Measurements from ENCODE around the gene NECAB2. TPM values are rescaled to one million over a fixed set of nuclear protein-coding genes. Genes with fewer than 3 reads are reported as not detected.

NECAB2 gene
- total RNA-seq, 1 donor from 2014 or later = not detected

DNA sequence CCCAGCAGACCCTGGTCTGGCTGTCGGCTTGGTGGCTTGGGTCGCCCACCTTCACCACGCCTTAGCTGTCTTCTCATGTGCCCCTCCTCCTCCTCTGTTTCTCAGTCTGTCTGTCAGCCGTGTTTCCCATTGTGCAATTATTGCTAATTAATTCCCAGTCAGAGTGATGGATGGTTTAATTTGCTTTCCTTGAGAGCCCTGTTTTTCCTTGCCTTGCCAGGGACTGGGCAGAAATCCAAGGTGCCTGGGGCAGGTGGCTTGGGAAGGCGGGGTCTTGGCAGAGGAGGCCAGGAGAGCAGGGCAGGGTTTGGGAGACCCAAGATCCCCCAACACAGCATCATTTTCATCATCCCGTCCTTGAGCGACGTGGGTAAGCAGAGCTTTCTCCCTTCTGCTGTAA lies 21.3 kb downstream of the NECAB2 start:
- DNase-seq (ENCODE audit: low read depth in 2 of 2) = no peak

DNA sequence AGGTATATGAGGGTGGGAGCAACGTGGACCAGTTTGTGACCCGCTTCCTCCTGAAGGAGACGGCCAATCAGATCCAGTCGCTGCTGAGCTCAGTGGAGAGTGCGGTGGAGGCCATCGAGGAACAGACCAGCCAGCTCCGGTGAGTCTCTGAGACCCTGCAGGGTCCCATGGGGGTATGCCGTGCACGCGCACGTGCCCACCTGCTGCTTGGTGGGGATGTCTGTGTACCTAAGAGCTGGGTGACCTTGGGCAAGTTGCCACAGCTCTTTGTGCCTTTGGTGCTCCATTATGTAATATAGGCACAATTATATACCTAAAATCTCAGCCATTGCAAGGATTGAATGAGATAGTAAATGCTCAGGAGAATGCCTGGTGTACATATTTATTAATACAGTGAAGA lies 22.4 kb downstream of the NECAB2 start:
- DNase-seq (ENCODE audit: low read depth in 2 of 2) = no peak

DNA sequence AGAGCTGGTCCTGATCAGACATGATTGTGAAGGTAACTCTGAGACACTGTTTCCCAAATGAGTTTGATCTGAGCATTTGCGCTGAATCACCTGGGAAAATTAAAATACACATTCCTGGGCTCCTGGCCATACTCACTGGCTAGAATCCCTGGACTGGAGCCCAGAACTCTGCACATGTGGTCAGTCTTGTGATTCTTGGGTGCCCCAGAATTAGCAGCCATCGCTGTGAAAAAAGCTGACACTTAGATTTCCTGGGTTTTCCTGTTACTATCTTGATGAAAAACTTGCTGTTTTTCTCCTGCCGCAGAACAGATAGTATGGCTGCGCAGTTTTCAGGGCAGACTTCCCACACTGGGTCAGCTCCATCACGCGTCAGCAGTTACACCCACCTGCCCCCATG lies 24.6 kb downstream of the NECAB2 start:
- DNase-seq (ENCODE audit: low read depth in 2 of 2) = peak in 1 of 2 donors; percentile 9

DNA sequence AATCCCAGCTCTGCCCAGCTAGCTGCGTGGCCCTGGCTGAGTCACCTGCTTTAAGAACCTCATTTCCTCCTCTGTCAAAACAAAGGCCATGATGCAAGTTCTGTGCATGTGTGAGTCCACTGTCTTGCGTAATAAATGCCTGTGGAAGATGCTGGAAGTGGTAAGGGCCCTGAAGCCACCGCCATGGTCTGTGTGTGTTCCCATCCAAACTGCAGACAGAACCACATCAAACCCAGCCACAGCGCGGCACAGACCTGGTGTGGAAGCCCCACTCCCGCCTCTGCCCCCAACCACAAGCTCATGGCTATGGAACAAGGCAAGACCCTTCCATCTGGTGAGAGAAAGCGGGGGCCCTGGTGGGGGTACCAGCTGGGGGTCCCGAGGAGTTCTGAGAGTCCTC lies 26.0 kb downstream of the NECAB2 start:
- DNase-seq (ENCODE audit: low read depth in 2 of 2) = peak in 1 of 2 donors; percentile 15

DNA sequence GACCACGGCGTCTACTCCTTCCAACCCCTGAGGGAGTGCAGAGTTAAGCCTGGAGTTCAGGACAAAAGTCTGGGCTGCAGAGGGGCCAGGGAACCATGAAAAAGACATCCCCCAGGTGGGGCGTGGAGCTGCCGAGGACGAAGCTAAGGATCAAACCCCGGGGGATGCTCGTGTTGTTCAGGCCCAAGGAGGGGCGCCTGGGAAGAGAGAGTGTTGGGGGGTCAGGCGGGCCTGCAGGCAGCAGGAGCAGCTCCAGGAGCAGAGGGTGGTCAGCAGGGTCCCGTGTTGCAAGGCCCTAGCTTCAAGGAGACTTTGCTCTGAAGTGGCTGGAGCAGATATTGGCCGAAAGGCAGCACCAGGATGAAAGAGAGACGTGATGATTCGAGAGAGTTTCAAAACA lies 26.7 kb downstream of the NECAB2 start:
- DNase-seq (ENCODE audit: low read depth in 2 of 2) = no peak

DNA sequence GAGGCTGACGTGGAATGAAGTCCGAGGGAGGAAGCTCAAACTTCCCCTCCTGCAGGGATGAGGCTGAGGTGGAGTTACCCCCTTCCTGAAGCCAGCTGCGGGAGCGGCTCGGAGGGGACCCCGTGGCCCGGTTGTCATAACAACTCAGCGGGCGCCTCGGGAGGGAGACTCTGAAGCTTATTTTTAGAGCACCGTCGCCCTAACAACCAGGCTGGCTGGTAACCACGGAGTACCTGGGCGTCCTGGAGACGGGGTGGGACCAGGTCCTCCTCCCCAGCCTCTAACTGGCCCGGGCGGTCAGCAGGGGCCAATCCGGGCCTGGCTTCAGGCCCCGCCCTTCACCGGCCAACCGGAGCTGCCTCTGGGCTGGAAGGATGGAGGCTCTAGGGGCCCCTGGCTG lies 27.7 kb downstream of the NECAB2 start:
- peak in 1 of 2 donors; percentile 9 for DNase-seq (ENCODE audit: low read depth in 2 of 2)

DNA sequence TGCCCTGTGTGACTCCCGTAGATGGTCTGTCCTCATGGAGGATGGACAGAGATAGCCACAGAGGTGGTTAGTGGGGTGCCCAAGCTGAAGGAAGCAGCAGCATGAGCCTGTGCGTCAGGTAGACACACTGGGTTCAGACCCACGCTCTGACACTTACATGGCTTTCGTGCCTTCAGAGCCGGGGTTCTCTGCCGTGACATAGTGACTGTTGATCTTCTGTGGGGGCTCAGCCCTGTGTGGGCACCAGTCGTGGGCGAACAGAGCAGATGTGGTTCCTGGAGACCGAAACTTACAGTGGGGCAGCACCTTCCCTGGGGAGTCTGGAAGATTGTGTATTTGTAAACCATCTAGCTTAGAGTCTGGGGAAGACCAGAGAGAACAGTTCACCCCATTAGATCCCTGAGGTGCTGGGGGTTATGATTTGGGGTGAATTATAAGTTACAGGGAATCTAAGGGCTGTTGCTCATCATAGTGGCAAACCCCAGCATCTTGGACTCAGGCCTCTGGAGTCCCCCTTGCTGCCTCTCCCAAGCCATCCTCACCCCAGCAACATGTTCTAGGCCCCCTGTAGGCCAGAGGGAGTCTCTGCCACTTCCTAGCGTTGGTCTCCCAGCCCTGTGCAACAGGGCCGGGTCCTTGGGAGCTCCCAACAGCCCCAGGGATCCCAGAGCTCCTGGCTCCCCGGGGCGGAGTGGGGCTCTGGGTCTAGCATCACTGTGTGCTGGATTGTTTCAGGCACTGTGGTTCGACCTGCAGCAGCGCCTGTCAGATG lies 28.6 kb downstream of the NECAB2 start:
- no peak for DNase-seq (ENCODE audit: low read depth in 2 of 2)

DNA sequence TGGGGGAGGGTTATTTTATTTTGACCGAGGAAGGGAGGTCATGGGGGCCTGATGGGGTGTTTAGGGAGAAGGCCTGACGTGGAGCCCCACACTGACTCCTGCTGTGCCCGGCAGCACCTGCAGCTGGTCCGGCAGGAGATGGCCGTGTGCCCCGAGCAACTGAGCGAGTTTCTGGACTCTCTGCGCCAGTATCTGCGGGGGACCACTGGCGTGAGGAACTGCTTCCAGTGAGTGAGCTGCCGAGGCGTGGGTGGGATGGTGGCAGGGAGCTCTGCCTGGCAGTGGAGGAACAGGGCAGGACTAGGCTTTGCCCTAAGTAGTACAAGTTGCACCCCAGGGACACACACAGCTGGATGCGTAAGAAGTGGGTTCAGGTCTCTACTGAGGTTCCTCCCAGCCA lies 30.0 kb downstream of the NECAB2 start:
- no peak for DNase-seq (ENCODE audit: low read depth in 2 of 2)

DNA sequence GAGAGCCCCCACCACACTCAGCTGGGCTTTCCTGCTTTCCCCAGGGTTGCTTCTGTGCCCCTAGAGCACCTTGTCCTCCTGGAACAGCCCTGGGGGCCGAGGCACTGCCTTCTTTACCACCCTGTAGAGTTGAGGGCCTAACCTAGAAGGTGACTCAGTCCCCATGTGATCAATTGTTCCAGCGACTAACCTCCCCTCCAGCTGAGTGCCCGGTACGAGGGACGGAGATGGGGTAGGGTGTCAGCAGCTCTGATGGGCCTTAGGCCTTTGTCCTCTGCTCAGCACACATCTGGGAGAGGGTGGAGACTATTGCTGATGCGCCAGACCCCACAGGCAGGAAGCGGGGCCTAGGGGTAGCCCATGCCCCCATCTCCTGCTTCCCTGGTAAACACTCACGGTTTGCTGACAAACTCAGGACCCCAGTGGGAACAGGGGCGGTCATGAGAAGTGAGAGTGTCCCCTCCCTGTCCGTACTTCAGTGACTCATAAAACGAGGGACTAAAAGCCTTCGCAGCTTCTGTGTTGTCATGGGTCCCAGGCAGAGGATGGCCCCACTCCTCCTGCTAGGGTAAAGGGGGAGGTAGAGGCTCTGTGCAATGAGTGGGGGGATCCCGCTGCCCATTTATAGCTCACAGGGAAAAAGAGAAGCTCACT lies 33.1 kb downstream of the NECAB2 start:
- DNase-seq (ENCODE audit: low read depth in 2 of 2) = no peak

DNA sequence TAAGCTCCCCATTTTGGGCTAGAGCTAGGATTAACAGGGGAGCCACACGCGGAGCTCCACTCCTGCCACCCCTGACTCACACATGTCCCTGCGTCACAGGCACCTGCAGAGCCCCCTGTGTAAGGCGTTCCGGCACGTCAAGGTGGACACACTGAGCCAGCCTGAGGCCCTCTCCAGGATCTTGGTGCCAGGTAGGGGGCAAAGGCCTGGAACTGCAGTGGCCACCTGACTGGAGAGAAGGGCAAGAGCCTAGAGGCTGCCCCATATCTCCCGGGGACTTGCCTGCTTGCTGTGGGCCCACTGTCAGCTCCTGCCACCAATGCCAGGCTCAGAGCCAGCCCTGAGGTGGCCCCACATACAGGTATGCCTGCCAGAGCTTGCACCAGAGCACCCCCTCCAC lies 33.7 kb downstream of the NECAB2 start:
- DNase-seq (ENCODE audit: low read depth in 2 of 2) = no peak

DNA sequence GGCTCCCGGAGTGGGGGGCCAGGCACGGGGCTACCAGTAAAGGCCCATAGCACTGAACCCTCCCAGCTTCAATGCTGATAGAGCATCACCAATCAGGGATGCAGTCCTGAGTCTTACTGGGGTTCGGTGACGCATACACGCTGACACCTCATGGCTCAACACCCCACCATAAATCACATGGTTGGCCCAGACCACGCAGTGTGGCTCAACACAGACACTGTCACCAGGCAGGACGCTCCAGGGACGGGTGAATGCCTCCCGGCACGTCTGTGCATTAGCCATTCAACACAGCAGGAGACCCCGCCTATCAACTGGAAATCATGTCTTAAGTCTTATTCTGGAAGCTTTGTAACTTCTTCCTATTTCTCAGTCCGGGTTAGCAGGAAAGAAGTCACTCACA lies 35.0 kb downstream of the NECAB2 start:
- DNase-seq (ENCODE audit: low read depth in 2 of 2) = no peak

DNA sequence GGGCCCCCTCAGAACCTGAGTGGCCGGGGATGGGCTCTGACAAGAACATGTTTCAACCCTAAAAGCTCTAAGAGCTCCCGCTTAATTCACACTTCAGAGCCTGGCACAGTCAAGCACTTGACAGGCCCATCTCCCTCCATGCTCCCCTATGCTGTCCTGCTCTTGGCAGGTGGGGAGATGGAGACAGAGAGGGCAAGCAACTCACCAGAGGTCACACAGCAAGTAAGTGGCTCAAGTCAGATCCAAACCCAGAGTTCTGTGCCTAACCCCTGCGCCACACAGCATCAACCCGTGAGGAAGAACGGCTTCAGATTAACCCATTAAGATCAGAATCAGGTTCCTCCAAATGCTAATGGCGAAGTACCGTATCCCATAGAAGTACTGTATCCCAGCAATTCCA lies 36.4 kb downstream of the NECAB2 start:
- no peak for DNase-seq (ENCODE audit: low read depth in 2 of 2)

DNA sequence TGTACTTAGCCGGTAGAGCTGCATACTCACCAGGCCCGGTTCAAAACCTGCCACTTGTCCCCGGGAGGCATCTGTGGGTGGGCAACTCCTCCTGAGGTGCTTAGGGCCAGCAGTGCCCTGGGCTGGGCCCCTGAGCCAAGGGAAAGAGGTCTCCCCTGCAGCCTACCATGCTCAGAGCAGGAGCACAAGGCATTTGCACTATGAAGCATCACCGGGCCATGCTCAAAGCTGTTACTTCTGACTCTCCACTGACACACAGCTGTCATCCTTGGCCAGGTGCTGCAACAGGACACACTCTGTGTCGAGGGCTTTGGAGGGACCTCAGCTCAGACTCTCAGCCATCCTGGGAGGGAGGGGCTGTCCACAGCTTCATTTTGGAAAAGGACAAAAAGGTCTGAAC lies 37.3 kb downstream of the NECAB2 start:
- DNase-seq (ENCODE audit: low read depth in 2 of 2) = no peak

DNA sequence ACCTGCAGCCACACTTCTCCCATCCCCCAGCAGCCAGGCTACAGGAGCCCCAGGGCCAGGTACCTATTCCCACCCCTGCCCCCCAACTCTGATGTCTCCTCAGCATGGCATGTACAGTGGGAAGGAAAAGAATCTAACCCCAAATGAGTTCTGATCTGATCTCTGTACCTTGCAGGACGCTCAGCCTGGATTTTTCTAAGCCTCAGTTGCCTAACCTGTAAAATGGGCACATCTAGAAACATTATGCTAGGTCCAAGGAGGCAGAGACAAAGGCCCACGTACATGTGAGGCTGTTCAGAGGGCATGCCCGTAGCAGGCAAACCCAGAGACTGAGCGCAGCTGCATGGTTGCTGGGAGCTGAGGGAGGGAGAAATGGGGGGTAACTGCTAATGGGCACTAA lies 39.5 kb downstream of the NECAB2 start:
- DNase-seq (ENCODE audit: low read depth in 2 of 2) = no peak

DNA sequence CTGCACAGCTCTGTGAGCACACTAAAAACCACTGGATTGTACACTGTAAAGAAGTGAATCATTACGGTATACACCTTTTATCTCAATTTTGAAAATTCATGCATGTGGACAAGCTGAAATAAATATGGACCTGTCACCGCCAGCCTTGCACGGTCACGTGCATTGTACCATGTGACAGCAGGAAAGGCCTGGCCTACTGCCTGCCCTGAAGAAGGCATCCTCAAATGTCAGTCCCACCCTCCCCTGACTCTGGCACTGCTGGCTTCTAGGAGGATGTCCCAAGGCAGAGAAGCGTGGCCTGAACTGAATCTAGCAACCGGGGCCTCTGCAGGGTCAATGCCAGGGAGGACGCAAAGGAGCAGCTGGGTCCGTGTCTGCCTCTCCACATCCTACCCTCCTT lies 39.9 kb downstream of the NECAB2 start:
- no peak for DNase-seq (ENCODE audit: low read depth in 2 of 2)

DNA sequence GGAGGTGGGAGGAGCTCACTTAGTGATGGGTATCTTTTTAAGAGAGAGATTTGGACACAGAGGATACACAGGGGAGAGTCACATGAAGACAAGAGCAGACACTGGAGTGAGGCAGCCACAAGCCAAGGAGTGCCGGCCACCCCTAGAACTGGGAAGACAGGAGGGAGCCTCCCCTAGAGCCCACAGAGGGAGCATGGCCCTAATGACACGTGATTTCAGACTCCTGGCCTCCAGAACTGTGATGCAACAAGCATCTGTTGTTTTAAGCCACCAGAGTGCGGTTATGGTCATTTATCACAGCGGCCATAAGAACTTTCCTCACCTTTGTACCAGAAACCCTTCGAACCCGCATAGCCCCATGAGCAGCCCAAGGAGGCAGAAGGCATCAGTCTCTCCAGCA lies 41.2 kb downstream of the NECAB2 start:
- no peak for DNase-seq (ENCODE audit: low read depth in 2 of 2)

DNA sequence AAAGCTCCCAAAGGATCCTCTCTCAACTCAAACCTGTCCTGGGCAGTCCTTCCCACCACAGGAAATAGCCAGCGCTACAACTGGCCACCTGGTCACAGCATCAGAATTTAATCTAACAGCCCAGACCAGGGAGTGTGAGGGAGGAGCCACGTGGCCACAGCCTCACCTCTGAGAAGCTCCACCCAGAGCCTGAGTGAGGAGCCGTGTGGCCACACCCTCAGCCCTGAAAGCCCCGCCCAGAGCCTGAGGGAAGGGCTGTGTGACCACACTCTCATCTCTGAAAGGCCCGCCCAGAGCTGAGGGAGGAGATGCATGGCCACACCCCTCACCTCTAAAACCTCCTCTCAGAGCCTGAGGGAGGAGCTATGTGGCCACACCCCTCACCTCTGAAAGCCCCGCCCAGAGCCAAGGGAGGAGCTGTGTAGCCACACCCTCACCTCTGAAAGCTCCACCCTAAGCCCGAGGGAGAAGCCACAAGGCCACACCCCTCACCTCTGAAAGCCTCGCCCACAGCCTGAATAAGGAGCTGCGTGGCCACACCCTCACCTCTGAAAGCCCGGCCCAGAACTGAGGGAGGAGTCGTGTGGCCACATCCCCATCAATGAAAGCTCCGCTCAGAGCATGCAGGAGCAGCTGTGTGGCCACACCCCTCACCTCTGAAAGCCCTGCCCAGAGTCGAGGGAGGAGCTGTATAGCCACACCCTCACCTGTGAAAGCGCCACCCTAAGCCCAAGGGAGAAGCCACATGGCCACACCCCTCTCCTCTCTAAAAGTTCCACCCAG lies 45.9 kb downstream of the NECAB2 start:
- DNase-seq (ENCODE audit: low read depth in 2 of 2) = peak in 1 of 2 donors; percentile 59

DNA sequence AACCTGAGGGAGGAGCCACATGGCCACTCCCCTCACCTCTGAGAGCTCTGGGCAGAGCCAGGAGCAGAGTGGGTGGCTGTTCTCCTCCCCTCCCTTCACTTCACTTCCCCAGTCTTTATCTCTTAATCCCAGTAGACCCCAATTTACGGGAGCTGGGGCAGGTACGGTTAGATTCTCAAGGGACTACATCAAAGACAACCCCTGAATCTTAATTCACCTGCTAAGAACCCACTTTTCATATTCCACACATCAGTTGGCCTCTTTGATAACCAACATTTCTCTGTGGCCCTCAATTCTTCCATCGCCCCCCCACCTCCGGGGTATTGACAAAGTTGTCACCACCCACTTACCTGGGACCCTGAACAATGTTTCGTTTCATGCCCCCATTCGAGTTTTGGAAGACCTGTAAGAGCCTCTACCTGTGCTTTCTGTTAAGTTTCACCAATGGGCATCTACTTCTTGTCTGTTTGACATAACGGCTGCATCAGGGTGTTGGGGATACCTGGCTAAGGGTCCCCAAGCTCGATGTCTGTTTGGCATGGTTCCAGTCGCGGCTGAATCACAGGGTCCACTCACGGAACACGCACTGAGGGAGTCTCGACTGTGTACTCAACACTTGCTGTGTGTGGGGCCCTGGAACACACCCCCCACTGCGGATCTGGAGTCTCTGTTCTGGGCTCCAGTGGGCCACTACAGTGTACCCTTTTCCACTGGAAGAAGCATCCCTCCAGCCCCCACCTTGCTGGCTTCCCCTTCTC lies 46.7 kb downstream of the NECAB2 start:
- no peak for DNase-seq (ENCODE audit: low read depth in 2 of 2)

DNA sequence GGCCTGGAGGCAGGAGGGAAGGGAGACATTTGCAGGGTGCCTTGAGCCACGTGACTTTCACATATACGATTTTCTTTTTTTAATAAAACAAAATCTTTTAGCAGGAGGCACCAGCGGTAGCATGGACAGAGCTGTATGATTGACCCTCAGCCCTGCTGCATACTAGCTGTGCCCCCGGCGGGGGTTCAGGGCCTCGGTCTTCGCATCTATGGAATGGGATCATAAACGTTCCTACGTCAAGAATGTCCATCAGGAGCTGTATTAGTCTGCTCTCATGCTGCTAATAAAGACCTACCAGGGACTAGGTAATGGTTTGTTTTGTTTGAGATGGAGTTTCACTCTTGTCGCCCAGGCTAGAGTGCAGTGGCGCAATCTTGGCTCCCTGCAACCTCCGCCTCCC lies 47.4 kb downstream of the NECAB2 start:
- DNase-seq (ENCODE audit: low read depth in 2 of 2) = no peak

DNA sequence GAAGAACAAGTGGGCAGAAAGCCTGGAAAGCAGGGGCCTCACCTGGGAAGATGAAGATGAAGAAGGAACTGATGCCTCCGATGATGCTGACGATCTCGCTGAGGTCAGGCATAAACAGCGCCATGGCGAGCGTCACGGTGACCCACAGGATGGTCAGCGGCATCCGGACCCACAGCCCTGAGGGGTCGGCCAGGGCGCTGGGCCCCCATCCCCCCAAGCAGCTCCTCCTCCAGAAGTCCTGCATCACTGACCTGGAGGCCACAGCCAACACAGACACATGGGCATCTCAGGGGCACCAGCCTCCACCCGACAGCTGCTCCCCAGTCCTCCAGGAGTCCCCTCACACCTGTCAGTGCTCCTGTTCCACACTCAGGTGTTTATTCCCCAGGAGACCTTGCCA lies 48.4 kb downstream of the NECAB2 start:
- no peak for DNase-seq (ENCODE audit: low read depth in 2 of 2)

DNA sequence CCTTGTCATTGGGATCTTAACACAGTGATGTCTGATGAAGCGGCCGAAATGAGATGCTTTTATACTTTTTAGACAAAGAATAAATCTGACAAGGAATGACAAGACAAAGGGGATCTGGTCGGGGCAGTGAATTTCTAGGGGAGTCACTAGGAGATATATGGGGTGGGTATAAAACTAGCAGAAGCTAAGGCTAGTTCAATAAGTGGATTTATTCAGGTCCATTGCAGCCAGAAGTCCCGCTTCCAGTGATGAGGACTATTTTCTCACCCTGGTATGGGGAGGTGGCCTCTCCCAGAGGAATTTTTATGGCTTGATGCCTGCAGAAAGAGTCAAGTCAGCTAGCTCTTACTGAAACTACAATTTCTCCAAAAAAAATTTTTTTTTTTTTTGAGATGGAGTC lies 50.7 kb downstream of the NECAB2 start:
- DNase-seq (ENCODE audit: low read depth in 2 of 2) = no peak

DNA sequence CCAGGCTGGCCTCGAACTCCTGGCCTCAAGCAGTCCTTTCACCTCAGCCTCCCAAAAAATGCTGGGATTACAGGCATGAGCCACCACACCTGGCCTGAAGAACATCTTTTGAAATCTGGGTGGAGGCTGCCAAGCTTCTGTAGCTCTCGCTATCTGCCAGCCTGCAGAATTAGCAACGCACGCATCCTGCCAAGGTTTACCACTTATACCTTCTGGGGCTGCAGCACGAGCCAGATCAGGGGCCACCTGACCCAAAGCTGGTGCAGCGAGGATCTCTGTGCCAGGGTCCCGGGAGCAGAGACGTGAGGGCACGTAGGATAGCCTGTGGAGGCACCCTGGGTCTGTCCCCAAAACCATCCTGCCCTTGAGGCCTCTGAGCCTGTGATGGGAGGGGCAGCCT lies 52.3 kb downstream of the NECAB2 start:
- no peak for DNase-seq (ENCODE audit: low read depth in 2 of 2)

All from dermis microvascular lymphatic vessel endothelial cell (primary cell).